Measurements from ENCODE around the gene SPTSSA.
"Not testable (repeated sequence)": the region's sequence is repeated elsewhere in the genome, so short reads cannot be mapped to it uniquely, and the experiment has no call there.

The SPTSSA gene

DNA sequence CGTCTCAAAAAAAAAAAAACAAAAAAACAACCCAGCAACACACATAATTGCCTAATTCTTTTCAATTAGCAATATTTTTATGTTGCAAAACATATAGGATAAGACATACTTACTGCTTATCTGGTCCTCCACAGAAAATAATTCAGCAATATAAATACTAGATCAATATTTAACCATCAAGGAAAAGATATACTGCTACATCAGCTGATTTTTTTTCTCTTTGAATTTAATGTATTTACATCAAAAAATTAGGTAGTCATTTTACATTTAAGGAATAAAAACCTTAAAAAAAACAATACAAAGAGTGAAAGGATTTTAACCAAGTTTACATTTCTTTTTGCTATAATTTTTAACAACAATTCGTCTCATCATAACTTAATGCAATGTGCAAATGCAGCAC lies 28.1 kb downstream of the SPTSSA start:
- no peak overlapping the region for H3K9ac ChIP-seq (ENCODE audit: low read length)
- no peaks in the 10 kb centered on the region for H3K27me3 ChIP-seq (replicated peaks; ENCODE audit: insufficient read depth, low read length)
- no peaks in the 10 kb centered on the region for H3K4me1 ChIP-seq (ENCODE audit: low read length)
- H3K27ac ChIP-seq (ENCODE audit: low read length), result no peak overlapping the region
- TF ChIP-seq EZH2 (optimal IDR thresholded peaks at IDR 0.05; ENCODE audit: low read depth, low read length) (no peak), EZH2phosphoT487 (IDR thresholded peaks at IDR 0.05; ENCODE audit: low read length) (no peak)
- TF ChIP-seq, protein P1, sequence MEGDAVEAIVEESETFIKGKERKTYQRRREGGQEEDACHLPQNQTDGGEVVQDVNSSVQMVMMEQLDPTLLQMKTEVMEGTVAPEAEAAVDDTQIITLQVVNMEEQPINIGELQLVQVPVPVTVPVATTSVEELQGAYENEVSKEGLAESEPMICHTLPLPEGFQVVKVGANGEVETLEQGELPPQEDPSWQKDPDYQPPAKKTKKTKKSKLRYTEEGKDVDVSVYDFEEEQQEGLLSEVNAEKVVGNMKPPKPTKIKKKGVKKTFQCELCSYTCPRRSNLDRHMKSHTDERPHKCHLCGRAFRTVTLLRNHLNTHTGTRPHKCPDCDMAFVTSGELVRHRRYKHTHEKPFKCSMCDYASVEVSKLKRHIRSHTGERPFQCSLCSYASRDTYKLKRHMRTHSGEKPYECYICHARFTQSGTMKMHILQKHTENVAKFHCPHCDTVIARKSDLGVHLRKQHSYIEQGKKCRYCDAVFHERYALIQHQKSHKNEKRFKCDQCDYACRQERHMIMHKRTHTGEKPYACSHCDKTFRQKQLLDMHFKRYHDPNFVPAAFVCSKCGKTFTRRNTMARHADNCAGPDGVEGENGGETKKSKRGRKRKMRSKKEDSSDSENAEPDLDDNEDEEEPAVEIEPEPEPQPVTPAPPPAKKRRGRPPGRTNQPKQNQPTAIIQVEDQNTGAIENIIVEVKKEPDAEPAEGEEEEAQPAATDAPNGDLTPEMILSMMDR (IDR thresholded peaks at IDR 0.05; ENCODE audit: low read length), result no peak
- no peaks in the 10 kb centered on the region for H3K9me3 ChIP-seq (replicated peaks; ENCODE audit: insufficient read depth, low read length)
- H3K9me2 ChIP-seq (replicated peaks; ENCODE audit: insufficient read depth, low read length), result no peaks in the 10 kb centered on the region
- no peaks in the 10 kb centered on the region for H3K36me3 ChIP-seq (replicated peaks; ENCODE audit: insufficient read depth, low read length)
- DNase-seq, result no peak
- no peak overlapping the region for H3K4me3 ChIP-seq (ENCODE audit: low read length)
- no peaks in the 10 kb centered on the region for H3F3A ChIP-seq (ENCODE audit: insufficient read depth, low read length)
- no peak overlapping the region for H2AFZ ChIP-seq (ENCODE audit: low read length)
- peaks cover 2% of the 10 kb centered on the region; the same call in 1 of the 2 replicates for H4K20me1 ChIP-seq (ENCODE audit: insufficient read depth, low read length)
- peaks cover 5% of the 10 kb centered on the region; the same call in 1 of the 2 replicates for H3K79me2 ChIP-seq (ENCODE audit: low read length)
- H3K4me2 ChIP-seq (ENCODE audit: low read depth, low read length), result no peak overlapping the region

- H3K27ac ChIP-seq (ENCODE audit: low read length); H3K36me3 ChIP-seq (replicated peaks; ENCODE audit: insufficient read depth, low read length); H3K9me2 ChIP-seq (replicated peaks; ENCODE audit: insufficient read depth, low read length); H3K27me3 ChIP-seq (replicated peaks; ENCODE audit: insufficient read depth, low read length); H4K20me1 ChIP-seq (ENCODE audit: insufficient read depth, low read length); DNase-seq; H3K79me2 ChIP-seq (ENCODE audit: low read length); H3F3A ChIP-seq (ENCODE audit: insufficient read depth, low read length); H3K9me3 ChIP-seq (replicated peaks; ENCODE audit: insufficient read depth, low read length); H3K9ac ChIP-seq (ENCODE audit: low read length); H3K4me3 ChIP-seq (ENCODE audit: low read length); H3K4me1 ChIP-seq (ENCODE audit: low read length); H2AFZ ChIP-seq (ENCODE audit: low read length); H3K4me2 ChIP-seq (ENCODE audit: low read depth, low read length): not testable (repeated sequence)
These were observed 34.0 kb downstream of the SPTSSA start for GRCh38 chr14:34428102-34428466.

GRCh38 chr14:34426313-34427295 lies 35.4 kb downstream of the SPTSSA start:
- Histone ChIP-seq H3K27ac (ENCODE audit: low read length) (no peak overlapping the region), H4K20me1 (ENCODE audit: insufficient read depth, low read length) (no peaks in the 10 kb centered on the region)

More at GRCh38 chr14:34426313-34427295, 35.4 kb downstream of the SPTSSA start:
- no peak for DNase-seq
- no peaks in the 10 kb centered on the region for H3K79me2 ChIP-seq (ENCODE audit: low read length)
- no peaks in the 10 kb centered on the region for H3K4me1 ChIP-seq (ENCODE audit: low read length)
- H3K4me2 ChIP-seq (ENCODE audit: low read depth, low read length), result no peak overlapping the region
- H3K9me3 ChIP-seq (replicated peaks; ENCODE audit: insufficient read depth, low read length), result no peaks in the 10 kb centered on the region
- H3K4me3 ChIP-seq (ENCODE audit: low read length), result no peak overlapping the region
- H3F3A ChIP-seq (ENCODE audit: insufficient read depth, low read length), result no peaks in the 10 kb centered on the region
- H2AFZ ChIP-seq (ENCODE audit: low read length), result no peak overlapping the region
- H3K27me3 ChIP-seq (replicated peaks; ENCODE audit: insufficient read depth, low read length), result no peaks in the 10 kb centered on the region
- H3K9ac ChIP-seq (ENCODE audit: low read length), result no peak overlapping the region
- no peaks in the 10 kb centered on the region for H3K9me2 ChIP-seq (replicated peaks; ENCODE audit: insufficient read depth, low read length)
- no peaks in the 10 kb centered on the region for H3K36me3 ChIP-seq (replicated peaks; ENCODE audit: insufficient read depth, low read length)
- TF ChIP-seq, protein P1 (IDR thresholded peaks at IDR 0.05; ENCODE audit: low read length), result no peak
- TF ChIP-seq EZH2phosphoT487 (IDR thresholded peaks at IDR 0.05; ENCODE audit: low read length), result no peak

Data from MM.1S (cell line).